ENCODE data around the gene MEIKIN.
"Not testable (repeated sequence)": the region's sequence is repeated elsewhere in the genome, so short reads cannot be mapped to it uniquely, and the experiment has no call there.

MEIKIN gene

DNA sequence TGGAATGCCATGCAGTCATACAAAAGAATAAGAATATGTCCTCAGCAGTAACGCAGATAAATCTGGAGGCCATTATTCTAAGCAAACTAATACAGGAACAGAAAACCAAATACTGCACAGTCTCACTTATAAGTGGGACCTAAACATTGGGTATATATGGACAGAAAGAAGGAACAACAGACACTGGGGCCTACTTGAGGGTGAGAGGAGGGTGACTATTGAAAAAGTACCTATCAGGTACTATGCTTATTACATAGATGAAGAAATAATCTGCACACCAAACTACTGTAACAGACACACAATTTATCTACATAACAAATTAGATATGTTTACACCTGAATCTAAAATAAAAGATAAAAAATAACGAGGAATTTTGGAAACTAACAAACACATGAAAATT is 38.8 kb downstream of the MEIKIN start:
- no peak for TF ChIP-seq CTCF (conservative IDR thresholded peaks at IDR 0.05)

DNA sequence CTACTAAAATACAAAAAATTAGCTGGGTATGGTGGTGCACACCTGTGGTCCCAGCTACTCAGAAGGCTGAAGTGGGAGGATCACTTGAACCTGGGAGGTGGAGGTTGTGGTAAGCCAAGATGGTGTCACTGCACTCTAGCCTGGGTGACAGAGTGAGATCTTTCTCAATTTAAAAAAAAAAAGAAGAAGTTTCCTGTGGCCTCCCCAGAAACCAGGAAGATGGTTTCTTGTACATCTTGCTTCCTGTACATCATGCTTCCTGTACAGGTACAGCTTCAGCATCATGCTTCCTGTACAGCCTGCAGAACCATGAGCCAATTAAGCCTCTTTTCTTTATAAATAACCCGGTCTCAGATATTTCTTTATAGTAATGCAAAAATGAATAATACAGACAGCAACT is 43.2 kb downstream of the MEIKIN start:
- H3K27ac ChIP-seq = not testable (repeated sequence)

More for the DNA sequence above, 38.8 kb downstream of the MEIKIN start:
- no peak overlapping the region for H3K27ac ChIP-seq

GRCh38 chr5:131899686-131900085 is 45.8 kb downstream of the MEIKIN start:
- no peak for TF ChIP-seq CTCF (conservative IDR thresholded peaks at IDR 0.05)
- no peak overlapping the region for H3K27ac ChIP-seq

- H3K27ac ChIP-seq = no peak overlapping the region
- no peak for TF ChIP-seq CTCF (conservative IDR thresholded peaks at IDR 0.05)
Measured at GRCh38 chr5:131883984-131884383, 61.5 kb downstream of the MEIKIN start.

DNA sequence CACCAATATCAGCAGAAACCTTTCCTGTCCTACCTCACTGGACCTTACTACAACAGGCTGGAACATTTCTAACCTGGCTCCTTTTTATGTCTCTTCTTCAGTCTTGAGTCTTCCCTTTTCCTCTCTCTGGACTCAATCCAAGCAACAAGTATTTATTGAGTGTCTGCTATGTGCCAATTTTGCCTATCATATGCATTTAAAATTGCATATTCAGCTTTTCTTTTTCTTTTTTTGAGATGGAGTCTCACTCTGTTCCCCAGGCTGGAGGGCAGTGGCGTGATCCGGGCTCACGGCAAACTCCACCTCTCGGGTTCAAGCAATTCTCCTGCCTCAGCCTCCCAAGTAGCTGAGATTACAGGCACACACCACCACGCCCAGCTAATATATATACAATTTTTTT is 65.8 kb downstream of the MEIKIN start:
- no peak for TF ChIP-seq CTCF (conservative IDR thresholded peaks at IDR 0.05)
- H3K27ac ChIP-seq = no peak overlapping the region

- no peak for TF ChIP-seq CTCF (conservative IDR thresholded peaks at IDR 0.05)
- H3K27ac ChIP-seq = no peak overlapping the region
Measured at GRCh38 chr5:131877873-131878272, 67.6 kb downstream of the MEIKIN start.

DNA sequence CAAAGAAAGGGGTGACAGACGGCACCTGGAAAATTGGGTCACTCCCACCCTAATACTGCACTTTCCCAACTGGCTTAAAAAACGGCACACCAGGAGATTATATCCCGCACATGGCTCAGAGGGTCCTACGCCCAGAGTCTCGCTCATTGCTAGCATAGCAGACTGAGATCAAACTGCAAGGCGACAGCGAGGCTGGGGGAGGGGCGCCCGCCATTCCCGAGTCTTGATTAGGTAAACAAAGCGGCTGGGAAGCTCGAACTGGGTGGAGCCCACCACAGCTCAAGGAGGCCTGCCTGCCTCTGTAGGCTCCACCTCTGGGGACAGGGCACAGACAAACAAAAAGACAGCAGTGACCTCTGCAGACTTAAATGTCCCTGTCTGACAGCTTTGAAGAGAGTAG is 74.2 kb downstream of the MEIKIN start:
- not testable (repeated sequence) for H3K27ac ChIP-seq

- no peak for TF ChIP-seq CTCF (conservative IDR thresholded peaks at IDR 0.05)
- H3K27ac ChIP-seq = no peak overlapping the region
Measured at GRCh38 chr5:131867524-131867923, 77.9 kb downstream of the MEIKIN start.

DNA sequence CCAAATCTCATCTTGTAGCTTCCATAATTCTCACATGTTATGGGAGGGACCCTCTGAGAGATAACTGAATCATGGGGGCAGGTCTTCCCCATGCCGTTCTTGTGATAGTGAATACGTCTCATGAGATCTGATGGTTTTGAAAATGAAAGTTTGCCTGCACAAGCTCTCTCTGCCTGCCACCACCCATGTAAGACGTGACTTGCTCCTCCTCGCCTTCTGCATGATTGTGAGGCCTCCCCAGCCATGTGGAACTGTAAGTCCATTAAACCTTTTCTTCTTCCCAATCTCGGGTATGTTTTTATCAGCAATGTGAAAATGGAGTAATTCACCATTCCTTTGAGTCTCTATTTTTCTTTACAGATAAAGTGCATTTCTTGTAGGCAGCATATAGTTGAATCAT is 81.8 kb downstream of the MEIKIN start:
- H3K27ac ChIP-seq = no peak overlapping the region
- TF ChIP-seq CTCF (conservative IDR thresholded peaks at IDR 0.05) = no peak
